ENCODE data around the gene IFRD2. TPM values are rescaled to one million over a fixed set of nuclear protein-coding genes. Genes with fewer than 3 reads are reported as not detected.

Gene IFRD2
- total and polyA plus RNA-seq, 2 of the 8 experiments (the other 6 are each of a cell fraction or from before 2014, with no cell fraction given): 76.7 to 88.8 TPM

GRCh38 chr3:50242851-50243542, 49.2 kb downstream of the IFRD2 start:
- Histone ChIP-seq H3K18ac (ENCODE audit: extremely low read depth, low read length) (peak overlapping the region; percentile 44), H3K14ac (ENCODE audit: insufficient read length) (no peak overlapping the region), H3K27me3 (replicated peaks in 1 of 4; ENCODE audit: control insufficient read depth in 3 of 4, extremely low read depth in 1 of 4, insufficient read depth in 3 of 4, low read length in 3 of 4) (no peaks in the 10 kb centered on the region), H4K8ac (ENCODE audit: extremely low read depth, insufficient read depth, low read length) (no peak overlapping the region), H3K9me3 (ENCODE audit: insufficient read depth in 2 of 2, low read depth in 1 of 2, low read length in 1 of 2) (no peaks in the 10 kb centered on the region), H3K56ac (replicated peaks; ENCODE audit: insufficient read length, low read depth, low read length) (no peak overlapping the region), H2AFZ (ENCODE audit: low read length) (no peak overlapping the region), H4K5ac (ENCODE audit: insufficient read length, low read depth, low read length) (no peak overlapping the region), H2BK15ac (ENCODE audit: low read length) (peak overlapping the region; percentile 99; the same call in 1 of the 2 replicates), H2BK12ac (ENCODE audit: low read depth, low read length) (peak overlapping the region; percentile 77), H3K4me1 (replicated peaks in 1 of 4; ENCODE audit: control insufficient read depth in 3 of 4, insufficient read depth in 4 of 4, low read length in 3 of 4) (peaks cover 12 to 74% (median 65%) of the 10 kb centered on the region in 4 experiments), H3K23ac (ENCODE audit: insufficient read length) (no peak overlapping the region), H4K20me1 (replicated peaks in 1 of 2; ENCODE audit: control insufficient read depth in 1 of 2, insufficient read depth in 2 of 2, low read length in 2 of 2) (peaks cover 24 to 33% of the 10 kb centered on the region in 2 experiments), H4K91ac (replicated peaks; ENCODE audit: insufficient read length, low read length) (peak overlapping the region; percentile 1), H2AK5ac (ENCODE audit: low read depth, low read length) (no peak overlapping the region), H2BK120ac (replicated peaks; ENCODE audit: low read depth, low read length) (no peak overlapping the region), H2BK5ac (ENCODE audit: low read depth, low read length) (peak overlapping the region; percentile 98; the same call in 1 of the 2 replicates), H3K4ac (replicated peaks; ENCODE audit: insufficient read length, low read depth, low read length) (peak overlapping the region; percentile 15), H3K23me2 (ENCODE audit: low read depth, low read length) (peaks cover 7% of the 10 kb centered on the region; the same call in 1 of the 2 replicates), H3K79me1 (ENCODE audit: low read depth, low read length) (peaks cover 27% of the 10 kb centered on the region), H3K79me2 (ENCODE audit: control insufficient read depth in 1 of 2, insufficient read depth in 2 of 2, low read length in 2 of 2) (peaks cover 33 to 91% of the 10 kb centered on the region in 2 experiments), H3K27ac (ENCODE audit: low read depth, low read length) (peak overlapping the region; percentile 65), H3K4me3 (ENCODE audit: extremely low read depth in 1 of 4, insufficient read depth in 2 of 4, low read depth in 3 of 4, low read length in 4 of 4) (no peak overlapping the region), H3K36me3 (ENCODE audit: control insufficient read depth in 2 of 4, insufficient read depth in 4 of 4, low read length in 3 of 4) (peaks cover 0 to 3% (median 2%) of the 10 kb centered on the region in 4 experiments; a peak in 2 of 8 replicates), H3K9ac (replicated peaks in 1 of 4; ENCODE audit: extremely low read depth in 1 of 4, low read depth in 3 of 4, low read length in 3 of 4) (no peak overlapping the region), H2BK20ac (ENCODE audit: low read length) (no peak overlapping the region; the same call in 1 of the 2 replicates), H3K4me2 (ENCODE audit: insufficient read depth in 1 of 2, low read depth in 2 of 2, low read length in 2 of 2) (0 out of 4 replicates have a peak overlapping the region, but pooled peaks of 1 of the 2 experiments have one; percentile 28)
- 77% methylated on average over 14 of the region's 14 CpGs; no CpG with 5 or more reads in 1 of the 2 experiments for WGBS, 2 experiments (ENCODE audit: extremely low coverage in 1 of 2, insufficient coverage in 1 of 2, insufficient read length in 1 of 2, insufficient replicate concordance in 2 of 2, low coverage in 1 of 2, low lambda C conversion rate in 2 of 2, missing lambda C conversion rate in 1 of 2)
- DNase-seq (ENCODE audit: low read depth in 1 of 2, low spot score in 2 of 2) (no peak), FAIRE-seq (no peak)
- TF ChIP-seq SIX5 (IDR thresholded peaks at IDR 0.05; ENCODE audit: low read depth, low read length): no peak
- TF ChIP-seq POLR2AphosphoS5 (IDR thresholded peaks at IDR 0.05; ENCODE audit: low read depth, low read length): no peak
- peak in 1 of 3 experiments; percentile 34; a peak in 2 of 4 replicates for TF ChIP-seq CTCF (IDR thresholded peaks at IDR 0.05; ENCODE audit: control extremely low read depth in 1 of 3, insufficient read depth in 1 of 3, low read depth in 1 of 3, low read length in 3 of 3)
- POLR2A ChIA-PET (ENCODE audit: partially characterized antibody): interaction anchor here (1.1 to 3.4 kb wide), 8 partner anchors 8 to 52 kb away, joined by 3 to 22 read pairs (median 4); partner anchors contain the start of gene GNAT1
- CTCF ChIA-PET (ENCODE audit: partially characterized antibody): interaction anchor here (1.3 to 53.5 kb wide), 5 partner anchors 16 to 123 kb away, joined by 3 to 2149 read pairs (median 121); partner anchors contain the start of genes GNAI2, GNAT1, LSMEM2 and SEMA3B

All from H1 (cell line).